HepG2 (cell line): Measurements from ENCODE around the gene ISOC2. TPM values are rescaled to one million over a fixed set of nuclear protein-coding genes. Genes with fewer than 3 reads are reported as not detected.

Source experiments
- ATAC-seq: fragments of 200-7000 bp; cut with Tn5 transposase; 3 replicates; pipeline ENCODE4 v1.9.1; 2020; ENCODE audit warnings: mild to moderate bottlenecking, moderate library complexity
- BruUV-seq: library from RNA; stranded (reverse); fragments of 400-500 nt; replicated peaks from 2 replicates; lab custom pipeline; 2021; lab: Mats Ljungman, UMichigan
- CTCF ChIA-PET: fragments of 300-600 bp; formaldehyde crosslinking; extraction: SDS; loops from one replicate; lab custom pipeline; 2021; ENCODE audit warnings: low total read pairs, inconsistent platforms, low intra/inter-chr PET ratio; lab: Yijun Ruan, JAX
- POLR2A ChIA-PET: fragments of 350-600 bp; sonication (Branson Sonifier 250); formaldehyde crosslinking; loops from one replicate; lab custom pipeline; 2020; ENCODE audit warnings: antibody characterized with exemption, inconsistent platforms; lab: Yijun Ruan, JAX
- DNase-seq: peaks from one replicate; pipeline ENCODE4 v3.0.0-alpha.2; 2015; ENCODE audit warnings: low spot score
- FAIRE-seq: peaks from 3 replicates; lab custom pipeline; 2011; peaks lifted over from hg19 to GRCh38; lab: Jason Lieb, UNC
- H2AFZ ChIP-seq: one replicate; pipeline ENCODE4 v1.6.1; 2011; ENCODE audit warnings: low read length, inconsistent platforms
- H3K27ac ChIP-seq: fragments of 300-600 bp; 3 replicates; pipeline ENCODE4 v1.8.0; 2011; ENCODE audit warnings: mixed run types, mild to moderate bottlenecking, mixed read lengths, low read length, inconsistent platforms; ENCODE audit not compliant: insufficient read depth; ENCODE audit errors: extremely low read length
- H3K27me3 ChIP-seq, 2 experiments: fragments of 200-600 bp in 1 of 2; 2 replicates in 1 of 2; 3 replicates in 1 of 2; pipeline versions ENCODE4 v1.6.0 to v1.8.0; 2011; ENCODE audit warnings: low read length in 2 of 2, mild to moderate bottlenecking in 2 of 2, moderate library complexity in 2 of 2, inconsistent platforms in 1 of 2; ENCODE audit not compliant: insufficient read depth in 2 of 2, control insufficient read depth in 1 of 2
- H3K36me3 ChIP-seq, 2 experiments: fragments of 200-600 bp in 1 of 2; replicated peaks in 1 of 2; 2 replicates in 1 of 2; 3 replicates in 1 of 2; pipeline versions ENCODE4 v1.5.1 to v1.8.0; 2011; ENCODE audit warnings: low read length in 2 of 2, inconsistent platforms in 1 of 2; ENCODE audit not compliant: insufficient read depth in 2 of 2, control insufficient read depth in 1 of 2
- H3K4me1 ChIP-seq: 2 replicates; pipeline ENCODE4 v1.5.1; 2012; ENCODE audit warnings: low read length, inconsistent platforms; ENCODE audit not compliant: insufficient read depth
- H3K4me2 ChIP-seq: 2 replicates; pipeline ENCODE4 v1.6.0; 2011; ENCODE audit warnings: low read depth, low read length, inconsistent platforms
- H3K4me3 ChIP-seq, 3 experiments: fragments of 200-600 bp in 1 of 3; sonication (generic), shearing (Covaris generic) in 1 of 3; replicated peaks in 1 of 3; 2 replicates each; pipeline ENCODE4 v1.5.1; 2011 to 2016; ENCODE audit warnings: low read length in 3 of 3, inconsistent platforms in 2 of 3, low read depth in 2 of 3, mild to moderate bottlenecking in 2 of 3, control low read depth in 1 of 3, mixed read lengths in 1 of 3; ENCODE audit not compliant: insufficient read depth in 1 of 3
- H3K79me2 ChIP-seq: one replicate; pipeline ENCODE4 v1.6.1; 2011; ENCODE audit warnings: low read length, inconsistent platforms; ENCODE audit not compliant: insufficient read depth
- H3K9ac ChIP-seq: 2 replicates; pipeline ENCODE4 v1.6.0; 2011; ENCODE audit warnings: mild to moderate bottlenecking, low read depth, low read length, inconsistent platforms; ENCODE audit not compliant: insufficient read depth
- H3K9me3 ChIP-seq: 2 replicates; pipeline ENCODE4 v1.5.1; 2012; ENCODE audit warnings: mild to moderate bottlenecking, low read length
- H4K20me1 ChIP-seq: 2 replicates; pipeline ENCODE4 v1.6.0; 2011; ENCODE audit warnings: inconsistent platforms, mild to moderate bottlenecking, low read length, moderate library complexity; ENCODE audit not compliant: insufficient read depth
- GPN1 ChIP-seq: sonication (generic); formaldehyde crosslinking; IDR thresholded peaks from 2 replicates; pipeline ENCODE4 v1.5.1; 2020; ENCODE audit warnings: missing genetic modification reagents, borderline replicate concordance
- KMT2B ChIP-seq: IDR thresholded peaks from 2 replicates; pipeline ENCODE4 v1.6.1; 2016; ENCODE audit warnings: missing genetic modification reagents, missing compliant biosample characterization
- PRDM10 ChIP-seq: sonication (generic); formaldehyde crosslinking; IDR thresholded peaks from 2 replicates; pipeline ENCODE4 v1.4.0; 2020; ENCODE audit warnings: low read depth, missing genetic modification reagents
- ZNF12 ChIP-seq: sonication (generic); formaldehyde crosslinking; IDR thresholded peaks from 2 replicates; pipeline ENCODE4 v1.5.0; 2020; ENCODE audit warnings: missing genetic modification reagents
- ZNF558 ChIP-seq: sonication (generic); formaldehyde crosslinking; IDR thresholded peaks from 2 replicates; pipeline ENCODE4 v1.9.0; 2022; ENCODE audit warnings: mild to moderate bottlenecking, missing genetic modification reagents, borderline replicate concordance
- ZNF687 ChIP-seq: sonication (generic); formaldehyde crosslinking; IDR thresholded peaks from 2 replicates; pipeline ENCODE4 v1.5.1; 2020; ENCODE audit warnings: mild to moderate bottlenecking, missing genetic modification reagents, moderate library complexity
- WGBS: methylation state at CpG from one replicate; pipeline ENCODE4 v1.1.6; 2017; ENCODE audit warnings: low lambda C conversion rate; 5-methylcytosine and 5-hydroxymethylcytosine counted together
- in situ Hi-C: cut with HindIII; loops from 2 replicates; pipeline ENCODE4 v1.10.0; 2017; ENCODE audit warnings: low pct_unique_long_range_greater_than_20kb; ENCODE audit not compliant: extremely low pct_ligation_motif_present
- intact Hi-C: fragments of 100-400 bp; cut with micrococcal nuclease; formaldehyde crosslinking; loops from one replicate; pipeline ENCODE4 v1.10.0; 2022; ENCODE audit not compliant: unreplicated experiment
- polyA plus RNA-seq, 8 experiments: library from polyadenylated mRNA; depleted of rRNA in 3 of 8; stranded (reverse) in 7 of 8; unstranded in 1 of 8; fragments of >200 nt; fragmentation: Illumina TruSeq in 4 of 8; extraction: Trizol in 4 of 8; gene quantifications; 2 replicates each; pipeline versions ENCODE4 v1.2.1 to v1.2.3, GENCODE V29; 2011 to 2016; ENCODE audit warnings: low read depth in 4 of 8, missing spikeins in 1 of 8, mixed read lengths in 1 of 8; ENCODE audit not compliant: insufficient read depth in 1 of 8
- total RNA-seq, 5 experiments: library from RNA; depleted of rRNA; stranded (reverse); fragments of >200 nt; fragmentation: Illumina TruSeq; extraction: Trizol; gene quantifications; 2 replicates each; pipeline ENCODE4 v1.2.3, GENCODE V29; 2016; ENCODE audit warnings: low read depth in 1 of 5

The ISOC2 gene
- total and polyA plus RNA-seq, 2 of the 13 experiments (the other 11 are each of a cell fraction or from before 2014, with no cell fraction given) = 76.8 to 105 TPM

GRCh38 chr19:55465460-55466240 is 4.2 kb upstream of the ISOC2 start (continued):
- TF ChIP-seq PRDM10 (CRISPR knock-in tag) (no peak), ZNF687 (CRISPR knock-in tag) (peak; percentile 40)

GRCh38 chr19:55464662-55465054 is 3.2 kb upstream of the ISOC2 start, which contains the start of gene C19orf85:
C19orf85 (minus strand) TSS chr19:55464751; CDS start chr19:55464554, 197 bp downstream.
- Histone ChIP-seq H3K9ac (no peak within 1 kb of the TSS), H3K9me3 (no peaks in the 10 kb centered on the region), H3K36me3 (no peaks in the 10 kb centered on the region), H3K27ac (no peak within 1 kb of the TSS), H4K20me1 (no peaks in the 10 kb centered on the region), H3K79me2 (peaks cover 6% of the 10 kb centered on the region), H2AFZ (no peak within 1 kb of the TSS), H3K27me3 (no peaks in the 10 kb centered on the region; a peak in 1 of 5 replicates), H3K4me1 (peaks cover 64% of the 10 kb centered on the region), H3K4me2 (peak within 1 kb of the TSS; percentile 39; the same call in 1 of the 2 replicates), H3K4me3 (no peak within 1 kb of the TSS; a peak in 1 of 6 replicates)
- TF ChIP-seq GPN1 (CRISPR knock-in tag) (no peak), ZNF558 (CRISPR knock-in tag) (no peak), ZNF12 (CRISPR knock-in tag) (no peak), KMT2B (no peak)
- ATAC-seq = no peak
- ChIA-PET CTCF (no interaction called here), POLR2A (no interaction called here)
- WGBS = 39% methylated on average over 11 of the region's 14 CpGs
- no peak for FAIRE-seq
- intact Hi-C loops (no loop called here), in situ Hi-C loops (no loop called here)
- no TSS peak for BruUV-seq
- no peak for DNase-seq
